DND-41 (cell line): Measurements from ENCODE around the gene RPS8.
A peak's percentile ranks its signal among the peaks of the same experiment; 100 is the strongest.
"Not testable (repeated sequence)": the region's sequence is repeated elsewhere in the genome, so short reads cannot be mapped to it uniquely, and the experiment has no call there.

Experiments used
- ATAC-seq: fragments of 200-7000 bp; cut with Tn5 transposase; 3 replicates; pipeline ENCODE4 v1.9.1; 2021; ENCODE audit warnings: low read depth; ENCODE audit not compliant: insufficient read depth
- DNase-seq: peaks from one replicate; pipeline ENCODE4 v3.0.0-alpha.2; 2020
- H2AFZ ChIP-seq: 2 replicates; pipeline ENCODE4 v1.6.0; 2012; ENCODE audit warnings: low read depth, low read length
- H3K27ac ChIP-seq: 2 replicates; pipeline ENCODE4 v1.5.1; 2012; ENCODE audit warnings: low read length, inconsistent platforms
- H3K27me3 ChIP-seq: fragments of 200-600 bp; sonication (generic); 2 replicates; pipeline ENCODE4 v1.6.0; 2012; ENCODE audit warnings: low read length, mild to moderate bottlenecking, inconsistent platforms; ENCODE audit not compliant: insufficient read depth, poor library complexity
- H3K36me3 ChIP-seq: 2 replicates; pipeline ENCODE4 v1.5.1; 2012; ENCODE audit warnings: low read length, inconsistent platforms; ENCODE audit not compliant: insufficient read depth
- H3K4me1 ChIP-seq: 2 replicates; pipeline ENCODE4 v1.5.1; 2012; ENCODE audit warnings: mild to moderate bottlenecking, low read length; ENCODE audit not compliant: insufficient read depth
- H3K4me2 ChIP-seq: 2 replicates; pipeline ENCODE4 v1.6.0; 2012; ENCODE audit warnings: mild to moderate bottlenecking, moderate library complexity, low read length, inconsistent platforms; ENCODE audit not compliant: insufficient read depth
- H3K4me3 ChIP-seq, 2 experiments: fragments of 200-600 bp in 1 of 2; shearing (Covaris generic) in 1 of 2; 2 replicates each; pipeline ENCODE4 v1.5.1; 2012 to 2016; ENCODE audit warnings: inconsistent platforms in 2 of 2, low read length in 2 of 2, mild to moderate bottlenecking in 2 of 2, low read depth in 1 of 2, moderate library complexity in 1 of 2
- H3K79me2 ChIP-seq: 2 replicates; pipeline ENCODE4 v1.6.0; 2012; ENCODE audit warnings: low read length, inconsistent platforms; ENCODE audit not compliant: insufficient read depth
- H3K9ac ChIP-seq: 2 replicates; pipeline ENCODE4 v1.6.0; 2012; ENCODE audit warnings: low read depth, mild to moderate bottlenecking, inconsistent platforms, low read length, moderate library complexity
- H3K9me3 ChIP-seq: 2 replicates; pipeline ENCODE4 v1.5.1; 2012; ENCODE audit warnings: low read length, moderate library complexity, mild to moderate bottlenecking, inconsistent platforms; ENCODE audit not compliant: insufficient read depth, severe bottlenecking
- H4K20me1 ChIP-seq: 2 replicates; pipeline ENCODE4 v1.6.0; 2012; ENCODE audit warnings: low read length; ENCODE audit not compliant: insufficient read depth
- CTCF ChIP-seq: IDR thresholded peaks from 2 replicates; pipeline ENCODE4 v1.5.1; 2012; ENCODE audit warnings: borderline replicate concordance, low read length, moderate library complexity, mild to moderate bottlenecking; ENCODE audit not compliant: poor library complexity, severe bottlenecking; ENCODE audit errors: extremely low read depth
- EZH2 ChIP-seq: IDR thresholded peaks from 3 replicates; pipeline ENCODE4 v1.6.1; 2012; ENCODE audit warnings: borderline replicate concordance, low read depth, mild to moderate bottlenecking, moderate library complexity, low read length, inconsistent platforms; ENCODE audit not compliant: severe bottlenecking

Gene RPS8

DNA sequence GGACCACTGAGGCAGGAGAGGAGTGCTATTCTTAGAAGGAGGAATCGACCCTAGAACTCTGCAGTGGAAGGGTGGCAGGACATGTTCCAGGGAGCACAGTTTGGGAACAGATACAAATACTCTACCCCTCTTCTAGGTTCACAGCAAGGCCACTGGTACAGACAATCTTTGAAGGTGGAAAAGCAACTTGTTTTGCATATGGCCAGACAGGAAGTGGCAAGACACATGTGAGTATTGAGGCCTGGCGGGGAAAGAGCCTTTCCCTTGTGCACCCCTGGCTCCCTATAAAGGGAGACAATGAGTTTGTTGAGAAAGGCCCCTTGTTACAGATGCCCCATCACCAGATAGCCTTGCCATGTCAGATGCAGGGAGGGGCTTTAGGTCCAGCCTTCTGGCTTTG is 17.9 kb upstream of the RPS8 start:
- Histone ChIP-seq H3K4me1 (no peaks in the 10 kb centered on the region), H3K36me3 (peaks cover 99% of the 10 kb centered on the region), H4K20me1 (0 out of 2 replicates have a peak, but pooled peaks cover 5% of the 10 kb centered on the region), H3K4me2 (no peak overlapping the region), H3K9ac (no peak overlapping the region), H2AFZ (no peak overlapping the region), H3K27ac (0 out of 2 replicates have a peak overlapping the region, but pooled peaks have one; percentile 17), H3K79me2 (no peaks in the 10 kb centered on the region; the same call in 1 of the 2 replicates), H3K27me3 (no peaks in the 10 kb centered on the region), H3K9me3 (no peaks in the 10 kb centered on the region), H3K4me3 (no peak overlapping the region)
- TF ChIP-seq EZH2: no peak
- TF ChIP-seq CTCF: no peak
- no peak for DNase-seq
- 0 out of 3 replicates have a peak, but pooled peaks have one; percentile 21 for ATAC-seq

DNA sequence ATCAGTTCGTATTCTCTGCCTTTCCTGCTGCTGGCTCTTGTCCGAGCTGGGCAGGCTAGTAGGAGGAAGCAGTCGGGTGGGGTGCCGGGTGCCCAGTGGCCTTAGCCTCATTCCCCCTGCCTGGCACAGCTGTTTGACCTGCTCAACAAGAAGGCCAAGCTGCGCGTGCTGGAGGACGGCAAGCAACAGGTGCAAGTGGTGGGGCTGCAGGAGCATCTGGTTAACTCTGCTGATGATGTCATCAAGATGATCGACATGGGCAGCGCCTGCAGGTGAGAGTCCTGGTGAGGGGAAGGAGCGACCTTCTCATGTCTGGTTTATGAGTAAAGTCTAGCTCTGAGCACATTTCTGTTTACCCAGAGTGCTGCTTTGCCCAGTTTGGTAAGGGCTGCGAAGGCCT is 16.3 kb upstream of the RPS8 start:
- Histone ChIP-seq H3K9ac (no peak overlapping the region), H3K4me2 (no peak overlapping the region), H3K36me3 (peaks cover 99% of the 10 kb centered on the region), H3K79me2 (no peaks in the 10 kb centered on the region; the same call in 1 of the 2 replicates), H3K27me3 (no peaks in the 10 kb centered on the region), H3K9me3 (no peaks in the 10 kb centered on the region), H3K4me3 (no peak overlapping the region), H3K4me1 (no peaks in the 10 kb centered on the region), H4K20me1 (no peaks in the 10 kb centered on the region), H3K27ac (no peak overlapping the region), H2AFZ (no peak overlapping the region)
- TF ChIP-seq CTCF: no peak
- TF ChIP-seq EZH2: no peak
- DNase-seq (no peak), ATAC-seq (no peak)

DNA sequence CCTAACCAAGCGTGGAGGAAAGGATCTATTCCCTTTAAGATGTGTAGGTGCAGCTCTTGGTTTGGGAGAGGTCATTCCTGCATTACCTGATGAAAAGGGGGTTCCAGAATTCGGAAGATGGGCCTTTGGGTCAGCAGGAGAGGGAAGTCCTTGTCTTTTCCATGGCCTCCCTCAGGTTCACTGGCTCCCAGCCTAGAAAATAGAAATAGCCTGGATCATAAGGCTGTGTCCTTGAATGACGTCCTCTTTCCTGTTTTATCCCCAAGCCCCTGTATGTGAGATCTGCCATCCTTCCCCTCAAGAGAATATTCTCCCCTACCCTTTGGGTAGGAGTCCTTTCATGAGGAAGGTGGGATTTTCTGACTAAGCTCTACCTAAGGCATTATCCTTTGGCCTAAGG is 14.5 kb upstream of the RPS8 start:
- TF ChIP-seq CTCF (no peak), EZH2 (no peak)
- no peak overlapping the region for H2AFZ ChIP-seq
- no peak overlapping the region for H3K9ac ChIP-seq
- H3K36me3 ChIP-seq: peaks cover 93% of the 10 kb centered on the region
- no peak overlapping the region for H3K4me3 ChIP-seq
- no peaks in the 10 kb centered on the region for H3K9me3 ChIP-seq
- DNase-seq (no peak), ATAC-seq (no peak)
- no peak overlapping the region for H3K27ac ChIP-seq
- no peak overlapping the region for H3K4me2 ChIP-seq
- H3K4me1 ChIP-seq: no peaks in the 10 kb centered on the region
- H3K27me3 ChIP-seq: no peaks in the 10 kb centered on the region
- no peaks in the 10 kb centered on the region for H3K79me2 ChIP-seq
- H4K20me1 ChIP-seq: no peaks in the 10 kb centered on the region

DNA sequence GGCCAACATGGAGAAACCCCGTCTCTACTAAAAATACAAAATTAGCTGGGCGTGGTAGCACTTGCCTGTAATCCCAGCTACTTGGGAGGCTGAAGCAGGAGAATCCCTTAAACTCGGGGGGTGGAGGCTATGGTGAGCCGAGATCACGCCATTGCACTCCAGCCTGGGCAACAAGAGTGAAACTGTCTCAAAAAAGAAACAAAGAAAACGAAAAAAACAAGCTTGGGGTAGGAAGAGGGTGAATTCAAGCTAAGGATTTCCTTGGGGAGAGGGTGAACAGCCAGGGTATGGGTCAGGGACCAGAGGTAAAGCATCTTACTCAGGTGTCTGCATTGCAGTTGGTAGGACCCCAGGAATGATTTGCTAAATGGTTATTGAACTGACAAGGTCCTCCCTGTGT is 8.9 kb upstream of the RPS8 start:
- H3K4me2 ChIP-seq, H3K27me3 ChIP-seq, H3K79me2 ChIP-seq, H3K9ac ChIP-seq, H3K4me3 ChIP-seq, H2AFZ ChIP-seq, H4K20me1 ChIP-seq, H3K9me3 ChIP-seq, H3K27ac ChIP-seq, DNase-seq, H3K4me1 ChIP-seq, ATAC-seq: not testable (repeated sequence)
- H3K36me3 ChIP-seq: peaks cover 63% of the 10 kb centered on the region
